SH-SY5Y (cell line): ENCODE results near the gene CES3.

Experiments
- GATA2 ChIP-seq: IDR thresholded peaks from 2 replicates; pipeline ENCODE4 v1.6.1; 2011; ENCODE audit warnings: mild to moderate bottlenecking, low read depth, low read length
- GATA3 ChIP-seq: IDR thresholded peaks from 2 replicates; pipeline ENCODE4 v1.6.1; 2011; ENCODE audit warnings: low read depth, mild to moderate bottlenecking, low read length, moderate library complexity

DNA sequence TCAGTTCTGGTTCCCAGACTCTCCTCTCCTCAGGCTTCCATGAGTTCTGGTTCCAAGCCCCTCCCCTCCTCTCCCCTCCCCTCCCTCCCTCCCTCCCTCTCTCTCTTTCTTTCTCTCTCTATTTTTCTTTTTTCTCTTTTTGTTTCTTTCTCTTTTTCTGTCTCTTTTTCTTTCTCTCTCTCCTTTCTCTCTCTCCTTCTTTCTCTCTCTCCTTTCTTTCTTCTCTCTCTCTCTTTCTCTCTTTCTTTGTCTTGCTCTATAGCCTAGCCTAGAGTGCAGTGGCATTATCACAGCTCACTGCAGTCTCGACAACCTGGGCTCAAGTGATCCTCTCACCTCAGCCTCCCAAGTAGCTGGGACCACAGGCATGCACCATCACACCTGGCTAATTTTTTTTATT lies 796 bp upstream of the CES3 start:
- TF ChIP-seq GATA2 = no peak
- TF ChIP-seq GATA3 = no peak
